IPS-NIHi11 (cell line): ENCODE data around the gene ELFN1.
"Not testable (repeated sequence)": the region's sequence is repeated elsewhere in the genome, so short reads cannot be mapped to it uniquely, and the experiment has no call there.

Experiments used
- DNase-seq: peaks from one replicate; pipeline ENCODE4 v3.0.0; 2012; ENCODE audit warnings: mixed read lengths, low spot score

Gene ELFN1

DNA sequence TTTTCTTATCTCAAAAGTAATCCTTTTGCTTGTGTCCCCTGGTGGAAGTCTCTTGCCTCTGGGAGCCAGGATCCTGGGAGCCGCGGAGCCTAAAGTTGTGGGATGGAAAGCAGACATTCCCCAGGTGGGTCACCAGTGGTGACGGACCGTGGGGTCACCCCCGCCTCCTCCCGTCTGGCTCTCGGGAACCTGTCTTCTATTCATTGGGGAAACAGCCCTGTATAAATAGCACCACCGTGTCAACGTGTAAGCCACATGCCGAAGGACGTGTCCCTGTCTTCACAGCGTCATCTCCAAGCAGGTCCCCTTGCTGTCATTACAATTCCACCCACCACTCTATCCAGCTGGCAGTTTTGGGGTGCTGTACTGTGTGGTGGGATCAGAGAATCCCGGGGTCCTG lies 87.5 kb downstream of the ELFN1 start:
- DNase-seq: no peak

DNA sequence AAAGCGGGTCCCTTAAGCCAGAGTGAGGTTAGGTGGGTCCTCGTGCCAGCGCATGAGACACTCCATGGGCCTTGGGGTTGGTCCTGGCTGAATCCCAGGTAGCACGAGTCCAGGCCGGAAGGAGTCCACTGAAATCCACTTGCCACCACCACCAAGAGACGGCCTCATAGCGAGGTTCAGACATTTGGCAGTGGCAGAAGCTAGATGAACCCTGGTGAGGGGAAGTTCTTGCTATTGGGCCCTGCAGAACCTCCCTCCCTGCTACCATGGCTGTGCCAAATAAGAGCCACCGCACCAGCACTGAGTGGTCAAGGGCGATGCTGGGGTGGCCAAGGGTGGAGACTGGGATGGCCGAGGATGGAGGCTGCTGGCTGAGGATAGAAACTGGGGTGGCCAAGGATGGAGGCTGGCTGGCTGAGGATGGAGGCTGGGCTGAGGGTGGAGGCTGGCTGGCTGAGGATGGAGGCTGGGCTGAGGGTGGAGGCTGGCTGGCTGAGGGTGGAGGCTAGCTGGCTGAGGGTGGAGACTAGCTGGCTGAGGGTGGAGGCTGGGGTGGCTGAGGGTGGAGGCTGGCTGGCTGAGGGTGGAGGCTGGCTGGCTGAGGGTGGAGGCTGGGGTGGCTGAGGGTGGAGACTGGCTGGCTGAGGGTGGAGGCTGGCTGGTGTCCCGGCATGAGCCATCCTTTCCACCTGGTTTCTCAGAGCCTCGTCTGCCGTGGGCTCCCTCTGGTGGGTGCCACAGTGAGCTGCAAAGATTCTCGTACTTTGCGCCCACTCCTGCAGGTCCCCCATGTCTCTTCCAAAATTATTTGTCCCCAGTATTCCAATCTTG lies 88.2 kb downstream of the ELFN1 start:
- DNase-seq: peak; percentile 67

DNA sequence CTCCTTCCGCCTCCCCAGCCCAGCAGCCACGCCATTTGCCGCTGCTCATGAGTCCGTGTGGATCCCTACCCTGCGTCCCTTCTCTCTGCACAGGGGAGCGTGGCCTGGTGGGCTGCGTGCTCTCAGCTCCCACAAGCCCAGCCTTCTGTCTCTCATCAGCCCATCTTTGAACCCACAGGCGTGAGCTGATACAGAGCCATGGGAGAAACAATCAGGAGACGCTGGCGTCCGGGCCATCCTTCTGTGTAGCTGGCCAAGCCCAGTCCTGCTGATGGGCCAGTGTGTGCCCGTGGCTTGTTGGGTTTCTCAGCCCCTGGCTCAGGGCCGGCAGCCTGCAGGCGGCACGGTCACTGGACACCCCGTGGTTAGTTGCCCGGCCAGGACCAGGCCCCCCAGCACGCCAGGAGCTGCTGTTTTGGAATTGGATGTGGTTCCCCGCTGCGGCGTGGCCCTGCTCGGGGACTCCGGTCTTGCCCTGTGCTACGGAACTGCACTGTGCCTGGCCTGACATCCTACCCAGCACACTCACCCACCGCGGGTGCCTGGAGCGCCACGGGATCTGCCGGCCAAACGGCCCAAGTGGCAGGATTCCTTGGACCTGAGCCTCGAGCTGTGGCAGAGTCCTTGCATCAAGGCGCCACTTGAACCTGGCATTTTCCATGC lies 88.9 kb downstream of the ELFN1 start:
- DNase-seq: no peak

DNA sequence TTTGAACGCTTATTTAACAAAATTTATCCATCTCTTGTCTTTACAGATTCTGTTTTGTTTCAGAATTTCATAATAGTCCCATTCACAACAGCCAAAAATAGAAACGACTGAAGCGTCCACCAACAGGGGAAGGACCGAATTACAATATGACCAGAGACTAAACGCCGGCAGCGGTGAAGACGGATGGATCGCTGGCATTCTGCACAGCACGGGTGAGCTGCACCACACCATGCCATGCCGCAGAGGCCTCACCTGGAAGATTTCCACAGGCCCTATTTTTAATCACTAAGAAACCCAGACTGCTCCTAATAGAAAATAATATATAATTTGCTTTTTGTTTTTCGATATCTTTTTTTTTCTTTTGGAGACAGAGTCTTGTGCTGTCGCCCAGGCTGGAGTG lies 91.0 kb downstream of the ELFN1 start:
- no peak for DNase-seq

DNA sequence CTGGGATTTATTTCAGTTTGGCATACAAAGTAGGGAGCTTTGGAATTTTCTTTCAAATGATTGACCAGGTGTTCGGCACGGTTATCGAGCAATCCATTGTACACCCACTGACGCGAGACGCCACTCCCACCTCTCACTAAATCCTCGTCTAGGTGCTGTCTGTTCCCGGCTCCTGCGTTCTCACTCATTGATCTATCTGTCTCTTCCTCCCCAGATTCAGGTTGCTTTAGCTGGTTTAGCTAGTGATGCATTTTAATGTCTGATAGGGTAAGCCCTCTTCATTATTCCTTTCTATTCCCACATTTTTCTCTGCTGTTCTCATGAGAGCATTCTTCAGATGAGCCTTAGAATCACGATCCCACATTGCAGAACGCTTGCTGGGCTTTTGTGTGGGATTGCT lies 91.7 kb downstream of the ELFN1 start:
- no peak for DNase-seq

DNA sequence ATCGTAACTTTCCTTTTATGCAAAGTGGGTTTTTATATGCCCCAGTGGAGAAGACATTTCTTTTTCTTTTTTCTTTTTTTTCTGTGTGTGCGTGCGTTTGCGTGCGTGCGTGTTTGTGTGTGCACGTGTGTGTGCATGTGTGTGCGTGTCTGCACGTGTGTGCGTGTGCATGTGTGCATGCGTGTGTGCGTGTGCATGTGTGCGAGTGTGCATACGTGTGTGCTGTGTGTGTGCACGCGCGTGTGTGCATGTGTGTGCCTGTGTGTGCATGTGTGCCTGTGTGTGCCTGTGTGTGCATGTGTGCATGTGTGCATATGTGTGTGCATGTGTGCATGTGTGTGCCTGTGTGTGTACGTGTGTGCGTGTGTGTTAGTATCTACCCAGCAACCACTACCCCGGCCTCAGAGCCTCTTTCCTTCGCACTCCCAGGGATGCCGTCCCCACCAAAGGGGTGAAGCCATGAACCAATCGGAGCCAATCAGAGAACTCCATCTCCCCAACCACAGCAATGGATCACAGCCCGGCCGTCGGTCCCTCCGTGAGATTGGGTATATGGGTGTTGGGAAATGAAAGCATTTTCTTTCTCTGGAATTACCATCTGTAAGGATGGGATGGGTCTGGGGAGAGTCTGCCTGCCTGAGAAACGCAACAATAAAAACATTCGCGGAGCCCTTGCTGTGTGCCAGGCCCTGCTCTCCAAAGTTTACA lies 92.3 kb downstream of the ELFN1 start:
- no peak for DNase-seq

DNA sequence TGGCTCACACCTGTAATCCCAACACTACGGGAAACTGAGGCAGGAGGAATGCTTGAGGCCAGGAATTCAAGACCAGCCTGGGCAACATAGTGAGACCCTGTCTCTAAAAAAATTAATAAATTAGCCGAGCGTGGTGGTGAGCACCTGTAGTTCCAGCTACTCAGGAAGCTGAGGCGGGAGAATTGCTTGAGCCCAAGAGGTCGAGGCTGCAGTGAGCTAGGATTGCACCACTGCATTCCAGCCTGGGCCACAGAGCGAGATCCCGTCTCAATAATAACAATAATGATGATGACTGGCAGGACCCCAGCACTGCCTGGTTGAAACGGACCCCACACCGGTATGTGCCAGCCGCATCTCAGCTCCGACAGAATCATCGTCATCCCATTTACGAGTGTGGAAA lies 93.0 kb downstream of the ELFN1 start:
- DNase-seq: no peak

DNA sequence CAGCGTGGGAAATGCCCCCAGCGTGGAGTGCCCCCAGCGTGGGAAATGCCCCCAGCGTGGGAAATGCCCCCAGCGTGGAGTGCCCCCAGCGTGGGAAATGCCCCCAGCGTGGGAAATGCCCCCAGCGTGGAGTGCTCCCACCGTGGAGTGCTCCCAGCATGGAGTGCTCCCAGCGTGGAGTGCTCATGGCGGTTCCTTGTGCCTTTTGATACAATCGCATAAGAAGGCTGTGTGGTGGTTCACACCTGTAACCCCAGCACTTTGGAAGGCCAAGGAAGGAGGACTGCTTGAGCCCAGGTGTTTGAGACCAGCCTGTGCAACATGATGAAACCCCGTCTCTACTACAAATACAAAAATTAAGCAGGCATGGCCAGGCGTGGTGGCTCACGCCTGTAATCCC lies 93.8 kb downstream of the ELFN1 start:
- not testable (repeated sequence) for DNase-seq

DNA sequence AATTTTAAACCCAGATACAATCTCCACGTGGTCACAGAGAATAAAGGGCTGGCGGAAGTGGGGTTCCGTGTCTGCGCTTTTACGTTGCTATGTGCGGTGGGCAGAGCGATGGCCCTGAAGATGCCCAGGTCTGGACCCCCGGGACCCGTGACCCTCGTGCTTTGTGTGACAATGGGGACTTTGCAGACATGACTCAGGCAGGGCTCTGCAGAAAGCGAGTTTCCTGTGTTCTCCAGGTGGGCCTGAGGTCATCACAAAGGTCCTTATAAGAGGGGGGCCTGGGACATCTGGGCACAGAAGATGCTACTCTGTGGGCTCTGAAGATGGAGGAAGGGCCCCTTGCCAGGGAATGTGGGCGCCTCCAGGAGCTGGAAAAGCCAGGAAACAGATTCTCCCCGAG lies 95.3 kb downstream of the ELFN1 start:
- DNase-seq: no peak

DNA sequence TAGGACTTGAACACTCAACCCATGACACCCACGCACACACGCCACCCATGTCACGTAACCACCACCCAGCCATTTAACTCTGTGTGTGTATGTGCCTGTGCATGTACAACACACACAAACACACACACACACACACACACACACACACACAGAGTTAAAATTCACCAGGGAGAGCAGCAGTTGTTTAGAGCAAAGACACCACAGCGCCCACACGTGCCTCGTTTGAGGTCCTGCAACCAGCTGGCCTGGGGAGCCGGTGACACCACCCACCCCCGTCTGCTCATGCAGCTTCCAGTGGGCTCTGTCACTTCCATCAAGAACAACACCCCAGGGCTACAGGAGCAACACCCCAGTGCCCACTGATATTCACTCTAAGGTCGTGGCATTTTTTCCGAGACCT lies 97.4 kb downstream of the ELFN1 start:
- peak; percentile 71 for DNase-seq

DNA sequence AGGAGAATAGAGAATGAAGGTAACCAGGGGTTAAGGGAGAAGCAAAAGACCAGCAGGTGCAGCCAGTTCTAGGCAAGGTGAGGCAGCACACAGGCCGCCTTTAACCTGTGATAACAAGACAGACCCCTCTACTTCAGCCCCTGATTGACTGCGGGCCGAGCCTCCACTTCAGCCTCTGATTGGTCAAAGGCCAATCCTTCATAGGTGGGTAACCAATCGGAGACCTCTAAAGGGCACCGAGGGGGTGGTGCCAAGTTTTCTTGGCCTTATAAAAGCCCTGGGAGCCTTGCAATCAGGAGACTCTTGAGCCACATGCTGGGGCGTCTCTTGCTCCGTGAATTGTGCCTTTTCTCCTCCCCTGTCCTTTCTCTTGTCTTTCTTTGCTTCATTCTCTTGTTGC lies 98.8 kb downstream of the ELFN1 start:
- DNase-seq: peak; percentile 53

DNA sequence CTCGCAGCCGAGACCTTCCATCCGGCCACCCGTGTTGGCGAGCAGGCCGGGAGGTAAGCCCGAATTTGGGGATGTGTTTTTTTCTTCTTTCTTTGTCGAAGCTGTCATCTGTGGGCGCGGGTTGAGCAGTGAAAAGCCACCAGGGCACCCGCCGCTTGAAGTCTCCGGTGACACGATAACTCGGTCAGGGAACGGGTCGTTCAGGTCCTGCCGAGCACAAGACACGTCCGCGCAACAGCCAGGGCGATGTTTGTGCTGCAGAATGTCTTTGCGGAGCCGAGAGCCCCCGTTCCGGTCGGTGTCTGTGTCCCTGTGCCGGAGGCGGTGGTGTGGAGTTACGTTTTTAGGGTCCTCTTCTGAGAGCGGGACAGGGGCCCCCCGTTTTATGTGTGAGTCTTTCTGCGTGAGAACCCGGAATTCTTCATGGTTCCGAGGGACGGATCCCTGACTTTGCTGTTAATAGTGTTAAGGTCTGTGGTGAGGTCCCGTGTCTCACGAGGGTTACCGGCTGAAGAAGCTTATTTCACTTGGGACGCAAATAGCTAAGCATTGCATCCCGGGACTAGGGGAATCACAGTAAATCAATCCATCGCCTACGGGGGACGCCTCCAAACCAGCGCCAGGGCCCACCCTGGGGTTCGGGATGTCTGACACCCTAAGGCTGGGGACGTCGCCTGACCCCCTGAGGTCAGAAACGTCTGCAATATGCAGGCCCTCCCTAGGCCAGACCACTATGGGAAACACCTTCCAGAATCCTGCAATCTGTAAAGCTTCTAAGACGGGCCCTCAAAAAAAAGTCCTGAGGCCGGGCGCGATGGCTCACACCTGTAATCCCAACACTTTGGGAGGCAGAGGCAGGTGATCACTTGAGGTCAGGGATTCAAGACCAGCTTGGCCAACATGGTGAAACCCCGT lies 99.5 kb downstream of the ELFN1 start:
- no peak for DNase-seq

DNA sequence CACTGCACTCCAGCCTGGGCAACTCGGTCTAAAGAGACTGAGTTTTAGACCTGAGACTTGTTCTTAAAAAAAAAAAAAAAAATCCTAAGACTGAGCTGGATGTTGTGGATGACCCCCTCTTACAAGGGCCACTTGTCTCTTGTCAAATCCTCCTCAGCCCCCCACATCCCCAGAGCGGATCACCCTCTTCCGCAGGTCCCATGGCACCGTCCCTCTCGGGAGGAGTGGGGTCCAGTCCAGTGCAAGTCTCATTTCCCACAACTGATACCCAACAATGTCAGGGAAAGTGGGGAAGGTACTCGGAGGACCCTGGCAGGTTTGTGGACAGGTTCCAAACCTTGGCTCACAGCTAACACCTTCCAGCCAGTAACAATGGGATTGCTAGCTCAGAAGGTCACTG lies 100.3 kb downstream of the ELFN1 start:
- DNase-seq: no peak

DNA sequence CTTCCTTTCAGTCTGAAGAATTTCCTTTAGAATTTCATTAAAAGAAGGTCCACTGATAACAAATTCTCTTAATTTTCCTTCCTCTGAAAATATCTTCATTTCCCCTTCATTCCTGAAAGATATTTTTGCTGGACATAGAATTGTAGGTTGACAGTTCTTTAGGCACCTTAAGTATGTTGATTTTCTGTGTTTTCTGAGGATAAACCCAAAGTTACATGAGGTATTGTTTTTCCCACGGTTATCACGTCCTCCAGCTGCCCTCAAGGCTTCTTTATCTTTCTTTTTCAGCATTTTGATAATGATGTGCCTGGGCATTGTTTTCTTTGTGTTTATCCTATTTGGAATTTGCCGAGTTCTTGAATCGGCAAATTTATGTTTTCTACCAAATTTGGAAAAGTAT lies 105.3 kb downstream of the ELFN1 start:
- no peak for DNase-seq

DNA sequence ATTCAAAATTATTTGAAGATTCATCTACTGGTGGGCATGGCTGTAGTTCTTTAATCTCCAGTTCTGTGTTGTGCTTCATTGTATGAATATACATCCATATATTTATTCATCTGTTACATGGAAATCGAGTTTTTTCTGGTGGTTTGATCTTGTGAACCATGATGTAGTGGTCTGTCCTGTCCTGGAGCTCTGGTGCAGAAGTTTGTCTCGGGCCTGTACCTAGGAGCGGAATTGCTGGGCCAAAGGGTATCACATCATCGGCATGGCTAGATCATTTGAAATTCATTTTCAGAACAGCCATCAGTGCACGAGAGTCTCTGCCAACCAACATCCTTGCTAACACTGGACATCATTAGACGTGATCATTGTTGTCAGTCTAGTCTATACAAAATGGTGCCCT lies 107.0 kb downstream of the ELFN1 start:
- DNase-seq: no peak

DNA sequence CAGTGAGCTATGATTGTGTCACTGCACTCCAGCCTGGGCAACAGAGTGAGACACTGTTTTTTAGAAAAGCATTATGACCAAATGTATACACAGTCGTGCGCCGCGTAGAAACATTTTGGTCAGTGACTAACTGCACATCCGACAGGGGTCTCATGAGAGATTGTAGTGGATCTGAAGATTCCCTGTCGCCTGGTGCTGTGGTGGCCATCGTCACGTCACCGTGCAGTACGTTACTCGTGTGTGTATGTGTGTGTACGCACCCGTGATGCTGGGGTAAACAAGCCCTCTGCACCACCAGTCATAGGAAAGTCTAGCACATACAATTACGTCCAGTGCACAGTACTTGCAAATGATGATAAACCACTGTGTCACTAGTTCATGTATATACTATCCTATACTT lies 109.4 kb downstream of the ELFN1 start:
- DNase-seq: no peak

DNA sequence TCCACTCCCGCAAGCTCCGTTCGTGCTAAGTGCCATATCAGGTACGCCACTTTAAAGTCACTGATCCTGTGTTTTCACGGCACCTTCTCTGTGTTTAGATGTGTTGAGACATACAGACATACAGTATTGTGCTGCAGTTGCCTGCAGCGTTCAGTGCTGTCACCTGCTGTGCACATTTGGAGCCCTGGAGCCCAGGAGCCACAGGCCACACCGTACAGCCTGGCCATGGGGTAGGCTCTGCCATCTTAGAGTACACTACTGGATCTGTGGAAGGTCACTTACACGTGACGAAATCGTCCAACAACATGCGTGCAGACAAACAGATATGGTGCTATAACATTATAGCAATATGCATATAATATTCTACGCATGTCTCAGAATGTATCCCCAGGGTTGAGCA lies 111.3 kb downstream of the ELFN1 start:
- no peak for DNase-seq

DNA sequence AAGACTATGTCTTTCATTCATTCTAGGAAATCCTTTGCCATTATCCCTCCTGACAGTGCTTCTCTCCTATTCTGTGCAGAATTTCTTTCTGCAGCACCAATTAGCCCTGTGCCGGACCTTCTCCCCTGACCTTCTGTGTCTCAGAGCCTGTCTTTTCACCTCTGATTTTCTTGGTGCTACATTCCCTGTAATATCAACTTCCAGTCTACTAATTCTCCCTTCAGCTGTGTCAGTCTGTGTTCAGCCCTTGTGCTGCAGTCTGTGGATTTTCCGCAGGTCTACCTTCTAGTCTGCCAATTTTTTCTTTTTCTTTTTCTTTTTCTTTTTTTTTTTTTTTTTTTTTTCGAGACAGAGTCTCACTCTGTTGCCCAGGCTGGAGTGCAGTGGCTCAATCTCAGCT lies 115.8 kb downstream of the ELFN1 start:
- no peak for DNase-seq

DNA sequence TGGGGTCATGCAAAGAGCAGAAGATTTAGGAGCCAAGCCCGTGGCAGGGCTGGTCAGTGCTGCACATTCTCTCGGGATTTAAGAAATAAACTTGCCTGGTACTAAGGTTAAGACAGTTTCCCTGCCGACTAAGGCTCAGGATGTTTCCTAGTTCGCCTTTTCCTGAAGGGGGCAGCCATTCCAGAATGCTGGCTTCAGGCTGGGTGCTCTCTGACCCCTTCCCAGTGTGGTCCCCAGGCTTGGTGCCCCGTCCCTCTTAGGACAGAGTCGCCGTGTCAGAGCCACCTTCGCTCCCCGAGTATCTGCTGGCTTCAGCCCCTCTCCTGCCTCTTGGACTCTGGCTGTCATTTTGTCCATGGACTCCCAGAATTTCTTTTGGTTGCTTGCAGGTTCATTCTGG lies 117.2 kb downstream of the ELFN1 start:
- DNase-seq: no peak

DNA sequence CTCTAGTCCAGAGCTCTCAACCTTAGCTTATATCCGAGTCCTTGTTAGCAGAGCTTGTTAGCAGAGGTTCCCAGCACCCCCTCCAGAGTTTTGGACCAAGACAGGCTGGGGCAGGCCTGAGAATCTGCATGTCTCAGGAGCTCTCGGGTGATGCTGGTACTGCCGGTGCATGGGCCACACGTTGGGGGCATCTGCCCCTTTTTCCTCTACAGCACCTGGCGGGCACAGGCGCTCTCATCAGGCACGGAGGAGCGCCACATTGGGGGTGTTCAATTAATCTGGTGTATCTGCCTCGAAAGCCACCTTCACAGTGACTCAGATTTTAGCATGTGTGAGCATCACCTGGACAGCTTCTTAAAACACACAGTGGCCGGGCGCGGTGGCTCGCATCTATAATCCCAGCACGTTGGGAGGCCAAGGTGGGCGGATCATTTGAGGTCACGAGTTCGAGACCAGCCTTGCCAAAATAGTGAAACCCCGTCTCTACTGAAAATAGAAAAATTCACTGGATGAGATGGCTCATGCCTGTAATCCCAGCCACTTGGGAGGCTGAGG lies 117.7 kb downstream of the ELFN1 start:
- no peak for DNase-seq

DNA sequence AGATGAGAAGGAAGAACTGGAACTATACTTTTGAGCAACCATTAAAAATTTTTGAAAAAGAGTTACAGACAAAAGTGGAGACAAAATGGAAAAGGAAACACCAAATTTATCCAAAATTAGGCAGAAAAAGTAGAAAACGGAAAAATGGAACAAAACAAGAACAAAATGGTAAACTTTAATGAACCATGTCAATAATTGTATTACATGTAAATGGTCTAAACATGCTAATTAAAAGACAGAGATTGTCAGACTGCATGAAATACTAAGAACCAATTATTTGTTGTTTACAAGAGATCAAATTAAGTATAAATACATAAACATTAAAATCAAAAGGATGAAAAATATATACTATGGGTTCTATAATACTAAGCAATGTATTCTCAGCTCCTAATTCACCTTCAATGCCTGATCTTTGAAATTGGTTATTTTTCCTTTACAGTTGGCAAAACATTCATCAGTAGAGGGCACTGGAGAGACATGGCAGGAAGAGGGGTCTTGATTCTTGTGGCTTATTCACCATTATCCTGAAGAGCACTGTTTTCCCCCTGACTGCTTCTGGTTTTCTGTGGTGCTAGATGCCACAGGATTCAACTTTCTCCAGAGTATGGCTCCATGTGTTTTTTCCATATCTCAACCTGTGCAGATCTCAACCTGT lies 124.9 kb downstream of the ELFN1 start:
- no peak for DNase-seq
